Right forelimb (tissue), 1 donor: Measurements from ENCODE around the gene CADPS.

ENCODE experiments used
- DNase-seq: peaks from one replicate; pipeline ENCODE4 v3.0.0-alpha.2; 2018

The CADPS gene

DNA sequence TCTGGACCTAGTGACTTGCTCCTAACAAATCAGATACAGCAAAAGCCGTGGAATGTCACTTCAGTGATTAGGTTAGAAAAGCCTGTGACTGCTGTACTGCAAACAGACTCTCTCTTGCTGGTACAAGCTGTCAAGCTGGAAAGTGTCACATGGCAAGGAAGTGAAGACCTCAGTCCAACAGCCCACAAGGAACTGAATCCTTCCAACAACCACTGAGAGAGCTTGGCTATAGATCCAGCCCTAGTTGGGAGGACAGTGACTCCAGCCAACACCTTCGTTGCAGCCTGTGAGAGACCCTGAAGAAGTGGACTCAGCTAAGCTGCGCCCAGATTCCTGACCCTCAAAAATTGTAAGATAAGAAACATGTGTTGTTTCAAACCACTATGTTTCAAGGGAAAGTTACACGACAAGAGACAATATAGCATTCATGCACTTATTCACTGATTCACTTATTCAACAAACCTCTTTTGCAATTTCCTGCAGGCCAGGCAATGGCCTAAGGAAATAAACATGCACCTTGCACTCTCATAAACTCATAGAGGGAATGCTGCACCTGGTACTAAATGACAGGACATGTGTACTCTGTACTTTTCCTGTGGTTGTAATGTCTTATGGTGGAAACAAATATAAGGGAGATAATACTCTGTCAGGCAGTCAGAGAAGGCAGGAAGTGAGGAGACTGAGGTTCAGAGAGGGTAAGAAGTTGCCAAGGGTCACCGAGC is 142.9 kb downstream of the CADPS start:
- DNase-seq = no peak

DNA sequence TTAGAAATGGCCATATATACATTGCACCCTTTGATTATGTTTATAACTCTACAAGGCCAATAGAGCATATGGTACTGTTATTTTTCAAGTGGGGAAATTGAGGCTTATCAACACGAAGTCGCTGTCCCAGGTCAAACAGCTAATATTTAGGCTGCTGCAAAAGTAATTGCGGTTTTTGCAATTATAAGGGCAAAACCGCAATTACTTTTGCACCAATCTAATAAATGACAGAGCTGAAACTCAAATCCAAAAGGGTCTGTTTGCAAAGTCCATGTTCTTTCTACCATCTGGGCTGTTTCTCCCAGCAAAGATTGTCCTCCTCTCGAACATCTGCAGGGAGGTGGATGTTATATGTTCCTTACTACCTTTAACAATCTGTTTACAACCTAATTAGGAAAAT is 147.2 kb downstream of the CADPS start:
- no peak for DNase-seq

DNA sequence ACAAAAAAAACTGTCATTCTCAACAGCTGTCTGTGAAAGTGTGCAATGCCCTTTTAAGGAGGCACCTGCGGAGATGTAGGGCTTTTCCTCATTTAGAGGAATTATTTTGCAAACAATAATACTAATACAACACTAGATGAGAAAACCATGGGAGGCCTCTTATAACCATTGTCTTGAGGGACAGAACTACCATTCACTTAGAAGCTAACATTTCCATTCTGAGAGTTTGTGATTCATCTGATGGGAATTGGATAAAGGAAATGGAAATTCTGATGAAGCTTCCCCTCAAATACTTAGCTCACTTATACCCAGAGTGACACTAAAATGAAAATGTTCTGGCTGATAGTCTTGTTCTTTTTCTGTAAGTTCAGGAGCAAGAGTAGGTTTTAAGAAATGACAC is 147.7 kb downstream of the CADPS start:
- DNase-seq = no peak

DNA sequence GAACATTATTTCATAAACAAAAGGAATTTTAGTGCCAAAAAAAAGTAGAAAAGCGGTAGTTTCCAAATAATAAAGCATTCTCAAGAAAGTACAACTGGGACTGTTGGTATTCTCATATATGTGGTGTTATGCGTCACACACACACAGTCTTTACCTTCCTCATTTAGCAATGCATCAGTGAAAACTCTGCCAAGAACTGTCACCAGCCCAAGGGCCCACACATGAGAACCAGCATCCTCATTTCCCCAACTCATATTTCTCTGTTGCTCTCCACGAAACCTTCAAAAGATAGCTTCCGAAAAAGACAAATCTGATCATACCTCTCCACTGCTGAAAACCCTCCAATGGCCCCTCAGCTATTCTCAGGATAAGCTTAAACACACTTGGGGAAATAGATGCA is 150.7 kb downstream of the CADPS start:
- DNase-seq = no peak

DNA sequence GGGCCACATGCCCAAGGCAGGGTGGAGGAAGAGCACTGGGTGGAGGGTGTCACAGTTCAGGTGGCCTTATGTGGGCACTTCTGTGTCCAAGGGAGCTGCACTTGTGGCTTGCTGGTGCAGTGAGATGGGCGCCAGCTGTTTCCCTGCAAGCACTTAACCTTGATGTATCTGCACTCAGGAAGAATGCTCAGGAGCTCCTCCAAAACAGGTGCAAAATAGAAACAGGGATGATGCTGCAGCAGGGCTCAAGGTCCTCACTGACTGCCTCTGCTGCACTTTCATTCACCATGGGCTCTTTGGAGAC is 151.3 kb downstream of the CADPS start:
- no peak for DNase-seq

DNA sequence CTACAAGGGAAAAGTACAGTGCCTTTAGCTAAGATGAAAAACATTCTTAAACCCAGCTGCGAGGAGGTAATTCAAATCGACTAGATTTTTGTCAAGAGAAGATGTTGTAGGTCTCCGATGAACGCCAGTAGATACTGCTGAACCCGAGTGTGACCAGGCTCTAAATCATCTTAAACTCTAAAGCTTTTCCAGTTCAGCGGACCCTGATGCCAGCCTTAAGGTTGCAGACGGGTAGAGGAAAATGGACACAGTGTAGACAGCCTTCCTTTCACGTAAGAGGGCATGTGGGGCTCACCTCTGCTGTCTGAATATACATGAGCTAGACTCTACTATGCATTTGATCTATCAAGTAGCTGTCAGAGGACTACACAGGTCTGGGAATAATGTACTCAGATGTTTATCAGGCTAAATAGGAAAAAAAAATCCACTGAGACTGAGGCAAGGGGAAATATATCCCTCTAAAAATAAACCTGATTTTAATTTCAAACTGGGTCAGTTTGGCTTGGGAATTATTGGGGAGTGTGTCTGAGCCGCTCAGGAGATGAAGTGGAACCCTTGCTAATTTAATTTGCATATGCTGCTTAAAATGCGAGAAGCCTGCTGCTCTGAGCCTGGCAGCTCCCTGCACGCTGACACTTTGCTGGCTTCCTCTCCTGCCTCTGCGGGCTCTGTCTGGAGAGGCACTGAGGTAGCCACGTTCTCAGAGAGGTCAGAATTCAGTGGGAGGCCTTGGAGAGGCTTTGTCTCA is 151.9 kb downstream of the CADPS start:
- no peak for DNase-seq

DNA sequence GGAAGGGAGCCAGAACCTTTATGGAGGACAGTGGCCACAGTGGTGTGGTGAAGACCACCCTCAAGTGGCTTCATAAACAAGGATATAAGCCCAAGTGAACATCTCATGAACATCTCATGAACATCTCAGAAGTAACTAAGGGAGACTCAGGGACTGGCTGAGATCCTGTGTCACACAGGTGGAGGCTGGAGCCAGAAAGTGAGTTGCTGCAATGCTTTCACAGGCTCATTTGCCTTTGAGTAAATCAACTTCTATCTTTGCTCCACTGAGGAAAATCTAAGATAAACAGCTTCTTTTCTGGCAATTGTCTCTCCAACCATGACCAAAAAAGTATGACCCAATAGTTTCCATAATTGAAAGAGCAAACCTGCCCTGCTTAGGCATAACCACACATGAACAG is 152.9 kb downstream of the CADPS start:
- no peak for DNase-seq

DNA sequence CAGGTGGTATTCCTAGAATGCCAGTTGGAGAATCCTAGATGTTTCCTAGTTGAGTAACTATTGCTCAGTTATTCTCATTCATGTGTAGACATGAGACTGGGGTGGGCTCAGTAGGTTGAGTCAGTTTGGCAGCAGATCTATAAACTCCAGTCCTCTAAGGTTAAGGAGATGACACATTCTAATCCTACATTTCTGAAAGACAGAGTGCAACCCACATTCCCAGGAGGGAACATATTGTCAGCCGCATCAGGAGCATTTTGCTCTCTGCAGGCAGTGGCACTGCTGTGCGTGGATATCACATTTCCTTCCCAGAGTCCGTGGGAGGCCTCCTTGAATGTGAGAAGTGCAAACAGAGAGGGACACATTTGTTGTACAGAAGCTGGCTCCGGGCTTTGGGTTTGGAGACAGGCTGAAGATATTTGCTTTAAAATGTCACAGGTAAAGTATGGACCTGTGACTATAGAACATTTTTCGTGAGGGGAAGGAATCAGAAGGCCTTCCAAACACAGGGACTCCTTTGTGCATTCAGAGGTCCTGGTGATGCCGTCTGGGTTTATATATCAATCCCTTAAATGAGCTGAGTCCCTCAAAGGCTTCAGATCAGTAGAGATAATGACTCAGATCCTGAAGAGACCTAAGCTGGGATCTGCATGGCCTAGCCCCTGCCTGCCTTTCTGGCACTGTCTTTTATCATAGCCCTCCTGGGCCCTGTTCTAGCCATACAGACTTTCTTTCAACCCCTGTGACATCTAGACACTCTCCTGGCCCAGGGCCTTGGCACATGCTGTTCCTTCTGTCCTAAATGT is 156.5 kb downstream of the CADPS start:
- DNase-seq = no peak

DNA sequence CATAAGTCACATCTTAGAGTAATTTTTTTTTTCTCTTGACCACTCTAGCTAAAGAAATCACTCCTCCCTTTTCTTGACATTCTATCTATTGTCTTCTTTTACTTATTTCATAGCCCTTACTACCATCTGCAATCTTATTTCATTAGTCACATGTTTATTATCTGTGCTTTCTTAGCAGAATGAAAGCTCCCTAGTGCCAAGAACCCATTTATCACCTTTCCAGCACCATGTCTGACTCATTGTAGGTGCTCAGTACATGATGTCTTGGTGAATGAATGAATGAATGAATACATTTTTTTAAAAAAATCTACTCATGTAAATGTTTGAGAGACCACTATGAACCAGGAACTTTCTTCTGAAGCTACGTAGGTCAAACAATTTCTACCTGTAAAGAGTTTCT is 157.2 kb downstream of the CADPS start:
- no peak for DNase-seq

DNA sequence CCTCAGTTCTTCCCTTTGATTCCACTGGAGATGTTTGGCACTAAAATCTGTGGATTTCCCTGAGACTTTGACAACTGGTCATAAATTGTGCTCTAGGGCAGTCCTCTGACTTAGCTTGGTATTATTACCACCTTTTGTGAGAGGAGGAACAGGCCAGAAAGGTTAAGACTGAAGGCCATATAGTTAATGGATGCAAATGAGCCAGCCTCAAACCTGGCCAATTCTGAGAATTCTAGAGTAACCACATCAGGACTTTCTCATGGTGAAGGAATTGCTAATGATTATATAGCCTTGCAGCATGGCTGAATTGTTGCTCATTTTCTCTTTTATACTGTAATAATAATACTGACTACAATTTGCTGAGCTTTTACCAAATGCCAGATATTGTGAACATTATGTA is 162.5 kb downstream of the CADPS start:
- DNase-seq = no peak

DNA sequence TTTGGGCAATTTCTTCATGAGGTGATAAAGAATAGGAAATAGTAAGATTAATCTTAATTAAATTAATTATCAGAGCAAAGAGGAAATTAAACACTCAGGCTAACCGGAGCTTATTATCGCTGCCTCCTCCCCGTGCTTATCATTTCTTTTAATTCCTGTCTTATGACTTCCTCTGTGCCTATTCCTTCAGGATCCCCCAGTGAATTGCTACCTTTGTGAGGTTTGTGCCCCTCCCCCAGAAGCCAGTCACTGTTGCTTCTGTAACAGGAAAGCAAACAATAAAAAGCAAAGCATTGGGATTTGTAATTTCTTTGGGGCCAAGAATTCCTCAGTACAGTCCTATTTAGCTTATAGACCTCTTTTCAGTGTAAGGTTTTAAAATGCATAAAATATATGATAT is 164.5 kb downstream of the CADPS start:
- no peak for DNase-seq

DNA sequence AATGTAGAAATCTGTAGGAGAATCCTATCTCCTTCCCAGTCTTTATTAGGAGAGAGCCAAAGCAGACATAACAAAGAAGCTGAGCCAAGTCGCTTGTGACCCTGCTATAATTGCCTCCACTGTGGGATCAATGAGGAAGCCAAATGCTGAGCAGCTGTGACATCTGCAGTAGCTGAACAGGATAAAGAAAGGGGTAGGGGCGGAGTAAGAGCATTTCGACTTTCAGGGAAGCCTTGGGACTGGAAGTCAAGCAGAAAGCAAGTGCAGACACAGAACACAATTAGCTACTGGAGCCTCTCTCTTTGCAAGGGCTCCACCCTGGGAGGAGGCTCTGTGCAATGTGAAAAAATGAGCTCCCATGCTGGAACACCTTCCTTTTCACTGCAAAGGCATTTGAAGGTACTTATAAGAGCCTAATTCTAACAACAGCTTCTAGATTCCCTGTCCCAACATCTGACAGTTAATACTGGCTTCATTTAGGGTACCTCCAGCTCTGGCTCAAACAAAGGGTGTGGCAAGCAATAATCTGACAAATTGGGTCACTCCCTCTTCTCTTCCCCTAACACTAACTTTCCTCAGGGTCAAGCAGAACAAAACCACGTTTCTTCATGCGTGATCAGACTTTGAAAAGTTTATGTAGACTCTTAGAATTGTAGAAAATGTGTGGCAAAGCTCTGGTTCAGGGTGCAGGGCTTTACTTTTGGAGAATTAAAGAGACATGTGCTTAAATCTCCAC is 166.4 kb downstream of the CADPS start:
- peak; percentile 48 for DNase-seq

DNA sequence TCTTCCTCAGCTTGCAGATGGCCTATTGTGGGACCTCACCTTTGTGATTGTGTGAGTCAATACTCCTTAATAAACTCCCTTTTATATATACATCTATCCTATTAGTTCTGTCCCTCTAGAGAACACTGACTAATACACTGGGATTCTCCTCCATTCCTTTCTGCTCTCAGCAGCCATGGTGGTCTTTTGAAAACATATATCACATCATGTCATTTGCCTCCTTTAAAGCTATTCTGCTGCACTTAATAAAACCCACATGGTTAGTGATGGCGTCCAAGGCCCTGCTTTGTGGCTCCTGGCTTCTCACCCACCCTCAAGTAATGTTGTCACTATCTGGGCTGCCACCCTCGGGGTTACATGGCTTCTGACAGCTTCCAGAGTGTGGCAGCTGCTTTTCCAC is 169.5 kb downstream of the CADPS start:
- DNase-seq = no peak

DNA sequence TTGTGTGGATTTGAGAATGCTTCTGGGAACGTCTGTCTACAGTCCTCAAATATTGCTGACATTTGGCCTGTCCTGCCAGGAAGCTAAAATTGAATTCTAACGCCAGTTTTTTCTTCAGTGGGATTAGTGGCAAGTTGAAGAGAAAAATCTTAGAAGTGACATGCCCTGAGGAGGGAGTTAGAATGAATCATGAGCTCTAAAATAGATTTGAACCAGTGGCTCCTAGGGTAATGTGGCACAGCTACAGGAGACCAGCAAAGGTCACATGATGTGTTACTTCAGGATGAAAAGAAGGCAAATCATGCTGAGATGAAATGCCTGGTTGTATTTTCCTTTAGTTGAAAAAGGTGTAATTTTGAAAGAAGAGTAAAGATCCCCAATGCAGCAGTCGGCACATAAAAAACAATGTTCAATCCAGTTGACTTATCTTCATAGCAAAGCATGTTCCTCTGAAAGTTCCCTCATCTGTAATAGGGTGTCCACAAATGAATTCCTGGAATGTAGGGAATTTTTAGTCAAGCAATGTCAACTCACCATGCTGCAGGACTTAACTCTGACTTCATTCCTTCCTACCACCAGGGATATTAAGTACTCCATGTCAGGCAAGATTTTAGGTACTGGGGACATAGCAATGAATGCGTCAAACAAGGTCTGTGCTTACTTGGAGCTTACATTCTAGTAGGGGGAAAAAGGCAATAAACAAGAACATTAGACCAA is 171.6 kb downstream of the CADPS start:
- no peak for DNase-seq

DNA sequence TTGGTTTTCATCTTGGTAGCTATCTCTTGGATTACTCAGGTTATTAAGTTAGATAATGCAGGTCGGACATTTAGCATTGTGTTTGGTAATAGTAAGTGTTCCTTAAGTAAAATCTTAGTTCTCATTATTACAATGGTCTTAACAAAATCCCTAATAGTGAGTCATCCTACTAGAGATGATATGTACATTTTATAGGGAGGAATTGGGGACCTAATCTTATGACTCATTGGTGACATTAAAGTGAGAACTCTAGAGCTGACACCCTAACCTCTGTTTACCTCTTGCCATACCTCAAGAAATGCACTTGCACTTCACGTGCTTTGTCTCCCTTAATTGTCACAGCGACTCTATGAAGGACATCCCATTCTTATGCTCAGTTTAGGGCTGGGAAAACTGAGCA is 174.9 kb downstream of the CADPS start:
- DNase-seq = no peak

DNA sequence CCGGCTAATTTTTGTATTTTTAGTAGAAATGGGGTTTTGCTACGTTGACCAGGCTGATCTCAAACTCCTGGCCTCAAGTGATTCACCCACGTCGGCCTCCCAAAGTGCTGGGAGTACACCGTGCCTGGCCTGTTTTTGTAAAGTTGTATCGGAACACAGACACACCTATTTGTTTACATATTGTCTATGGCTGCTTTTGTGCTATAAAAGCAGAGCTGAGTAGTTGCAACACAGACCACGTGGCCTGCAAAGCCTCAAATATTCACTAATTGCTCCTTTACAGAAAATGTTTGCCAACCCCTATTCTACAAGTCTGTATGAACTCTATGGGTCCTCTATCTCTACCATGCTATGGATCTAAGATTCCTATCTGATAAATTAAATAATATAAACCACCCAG is 175.5 kb downstream of the CADPS start:
- no peak for DNase-seq

DNA sequence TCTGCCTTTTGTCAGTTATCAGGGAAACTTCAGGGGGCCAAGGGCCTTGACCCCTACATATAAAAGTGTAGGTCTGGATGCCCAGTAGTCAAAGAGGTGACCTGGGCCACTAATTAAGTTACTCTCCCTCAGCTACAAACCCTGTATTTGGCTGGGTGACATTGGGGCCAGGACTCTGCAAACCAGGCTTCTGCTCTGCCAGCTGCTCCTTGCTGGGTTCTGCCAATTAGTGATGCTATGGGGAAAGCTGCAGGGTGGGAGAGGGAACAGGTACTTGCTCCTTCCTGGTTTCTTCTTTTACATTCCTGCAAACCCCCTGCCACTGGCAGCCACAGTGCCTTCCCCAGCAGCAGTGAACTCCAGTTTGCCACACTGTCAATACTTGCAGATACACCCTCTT is 179.2 kb downstream of the CADPS start:
- DNase-seq = no peak

DNA sequence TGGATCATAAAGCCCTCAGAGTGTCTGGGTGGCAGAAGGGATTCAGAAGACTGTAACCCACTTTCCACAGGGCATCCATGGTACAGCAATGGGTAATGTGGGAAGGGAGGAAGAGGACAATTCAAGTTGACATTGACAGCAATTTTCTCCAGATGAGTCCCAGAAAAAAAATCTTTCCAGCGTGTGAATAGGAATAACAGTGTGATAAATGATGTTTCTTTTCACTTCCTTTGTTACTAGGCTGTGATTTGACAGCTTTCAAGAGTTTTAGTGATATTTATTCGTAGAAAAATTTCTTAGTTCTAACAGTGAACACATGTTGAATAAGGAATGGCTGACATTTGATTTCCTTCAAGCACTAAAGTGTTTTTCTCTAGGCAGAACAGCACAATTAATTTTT is 186.4 kb downstream of the CADPS start:
- no peak for DNase-seq

DNA sequence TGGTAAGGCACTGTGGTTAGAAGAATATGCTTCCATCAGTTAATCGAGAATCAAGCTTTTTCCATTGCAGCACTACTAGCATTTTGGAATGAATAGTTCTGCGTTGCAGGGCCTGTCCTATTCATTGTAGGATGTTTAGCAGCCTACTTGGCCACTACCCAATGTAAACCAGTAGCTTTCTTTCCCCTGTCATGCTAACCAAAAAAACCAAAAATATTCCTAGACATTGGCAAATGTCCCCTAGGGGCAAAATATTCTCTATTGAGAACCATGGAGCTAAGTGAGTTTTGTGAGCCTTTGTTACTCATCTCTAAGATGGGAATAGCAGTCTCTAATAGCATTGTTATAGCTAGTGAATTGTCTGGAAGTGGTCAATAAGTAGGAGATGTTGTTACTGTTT is 187.2 kb downstream of the CADPS start:
- DNase-seq = no peak

DNA sequence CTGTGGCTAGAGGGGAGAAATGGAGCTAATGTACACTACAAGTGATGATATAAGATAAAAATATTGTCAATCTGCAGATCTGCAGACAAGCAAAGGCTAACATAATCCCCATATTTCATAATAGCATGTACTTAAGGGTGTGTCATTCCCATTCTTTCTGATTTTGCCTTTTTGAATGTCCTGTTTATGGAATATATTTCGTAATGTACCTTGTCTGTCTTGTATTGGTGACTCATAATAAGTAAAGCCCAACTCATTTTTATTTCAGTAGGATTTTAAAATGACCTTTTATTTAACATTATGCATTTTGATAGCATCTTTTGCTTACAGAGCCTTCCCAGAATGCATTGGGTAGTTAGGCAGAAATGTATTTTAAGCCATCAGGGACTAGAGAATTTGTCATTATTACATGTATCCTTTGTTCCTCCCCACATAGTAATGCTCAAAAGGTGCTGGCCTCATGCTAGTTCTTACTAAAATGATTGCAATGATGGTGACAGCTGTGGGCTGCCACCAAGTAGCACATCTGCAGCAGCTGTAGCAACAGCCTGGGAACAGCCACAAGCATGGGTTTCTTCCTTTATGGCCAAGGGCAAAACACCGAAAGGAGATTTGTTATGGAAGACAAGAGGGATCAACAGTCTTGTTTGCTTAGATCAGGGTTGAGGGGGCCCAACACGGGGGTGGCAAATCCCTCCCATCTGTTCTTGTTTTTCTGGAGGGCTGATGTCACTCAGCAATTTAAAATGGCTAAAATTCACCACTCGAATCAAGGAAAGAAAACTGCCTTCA is 188.5 kb downstream of the CADPS start:
- no peak for DNase-seq

DNA sequence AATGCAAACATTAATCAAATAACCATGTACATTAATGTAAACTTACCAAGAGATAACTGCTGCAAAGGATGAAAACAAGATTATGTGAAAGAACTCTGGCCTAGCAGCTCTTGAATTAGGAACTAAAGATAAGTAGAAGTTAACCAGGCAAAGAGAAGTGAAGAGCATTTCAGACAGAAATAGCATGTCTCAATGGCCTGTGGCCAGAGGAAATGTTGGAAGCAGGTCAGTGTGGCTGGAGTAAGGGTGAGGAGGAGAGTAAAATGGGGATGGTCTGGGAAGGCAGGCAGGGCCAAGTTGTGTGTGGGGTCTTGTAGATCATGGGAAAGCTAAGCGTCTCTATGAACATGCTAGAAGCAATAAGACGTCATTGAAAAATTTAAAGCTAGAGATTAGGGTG is 192.4 kb downstream of the CADPS start:
- no peak for DNase-seq

DNA sequence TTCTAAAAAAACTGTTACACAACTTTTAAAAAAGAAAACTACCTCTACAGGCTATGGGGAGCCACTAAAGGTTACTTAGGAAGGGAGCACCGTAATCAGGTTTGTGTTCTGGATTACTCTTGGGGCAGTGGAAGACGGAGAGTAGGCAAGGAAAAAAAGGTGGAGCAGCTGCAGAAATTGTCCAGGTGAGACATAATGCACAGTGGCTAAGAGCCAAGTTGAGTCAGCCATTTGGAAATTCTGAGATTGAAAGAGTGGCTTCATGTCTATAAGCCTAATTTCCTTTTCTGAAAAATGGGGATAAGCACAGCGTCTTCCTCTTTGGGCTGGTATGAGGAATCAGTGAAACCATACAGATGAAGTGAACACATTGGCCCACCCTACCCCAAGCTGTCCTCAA is 195.2 kb downstream of the CADPS start:
- DNase-seq = no peak
